ENCODE data around the gene WNT7B.

WNT7B gene

DNA sequence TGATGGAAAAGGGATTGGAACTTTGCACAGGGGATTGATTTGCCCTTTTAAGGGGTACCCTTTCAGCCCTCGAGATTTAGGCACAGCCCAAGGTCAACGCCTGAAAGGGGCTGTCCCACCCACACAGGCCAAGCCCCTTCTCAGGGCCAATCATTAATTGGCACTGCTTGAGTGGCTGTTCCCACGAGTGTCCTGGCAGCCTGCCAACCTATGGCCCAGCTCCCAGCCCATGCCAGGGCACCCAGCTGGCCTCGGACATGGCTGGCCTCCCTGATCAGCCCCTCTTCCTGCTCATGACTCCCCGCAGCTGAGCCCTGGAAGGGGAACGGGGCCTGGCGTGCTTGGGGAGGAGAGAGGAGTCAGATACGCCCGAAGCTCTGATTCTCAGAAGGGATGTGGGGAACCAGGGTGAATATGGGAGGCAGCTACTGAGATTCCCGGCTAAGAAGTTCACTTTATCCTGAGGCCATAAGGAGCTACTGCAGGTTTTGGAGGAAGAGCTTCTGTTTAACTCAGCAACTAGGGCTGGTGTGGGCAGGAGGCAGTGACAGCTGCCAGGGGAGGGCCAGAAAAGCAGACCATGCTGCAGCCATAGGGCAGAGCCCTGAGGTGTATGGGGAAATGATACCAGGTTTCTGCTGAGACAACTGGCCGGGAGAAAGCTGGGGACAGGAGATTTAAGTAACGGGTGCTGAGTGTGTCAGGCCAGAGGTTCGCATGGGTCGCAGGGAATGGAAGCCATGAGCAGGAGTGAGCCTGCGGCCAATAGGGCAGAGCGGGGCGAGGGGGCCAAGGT is 30.0 kb downstream of the WNT7B start:
- H3K9me3 ChIP-seq (ENCODE audit: insufficient read depth, low read length), result no peaks in the 10 kb centered on the region
- peaks cover 7% of the 10 kb centered on the region for H3K4me1 ChIP-seq (ENCODE audit: insufficient read depth, insufficient read length)
- DNase-seq (ENCODE audit: low read depth, low spot score), result no peak
- no peak overlapping the region for H3K9ac ChIP-seq (ENCODE audit: insufficient read length, low read depth)
- H3K4me3 ChIP-seq (ENCODE audit: insufficient read length, low read depth), result no peak overlapping the region
- TF ChIP-seq SUZ12 (IDR thresholded peaks at IDR 0.05; ENCODE audit: extremely low read depth, insufficient read depth, insufficient read length) (no peak), YY1 (IDR thresholded peaks at IDR 0.05; ENCODE audit: insufficient read depth, insufficient read length) (no peak), ZNF274 (IDR thresholded peaks at IDR 0.05; ENCODE audit: low read depth, low read length) (no peak)
- H3K27me3 ChIP-seq (ENCODE audit: insufficient read depth, insufficient read length), result no peaks in the 10 kb centered on the region
- H3K36me3 ChIP-seq (ENCODE audit: insufficient read depth, insufficient read length, low read length), result no peaks in the 10 kb centered on the region

DNA sequence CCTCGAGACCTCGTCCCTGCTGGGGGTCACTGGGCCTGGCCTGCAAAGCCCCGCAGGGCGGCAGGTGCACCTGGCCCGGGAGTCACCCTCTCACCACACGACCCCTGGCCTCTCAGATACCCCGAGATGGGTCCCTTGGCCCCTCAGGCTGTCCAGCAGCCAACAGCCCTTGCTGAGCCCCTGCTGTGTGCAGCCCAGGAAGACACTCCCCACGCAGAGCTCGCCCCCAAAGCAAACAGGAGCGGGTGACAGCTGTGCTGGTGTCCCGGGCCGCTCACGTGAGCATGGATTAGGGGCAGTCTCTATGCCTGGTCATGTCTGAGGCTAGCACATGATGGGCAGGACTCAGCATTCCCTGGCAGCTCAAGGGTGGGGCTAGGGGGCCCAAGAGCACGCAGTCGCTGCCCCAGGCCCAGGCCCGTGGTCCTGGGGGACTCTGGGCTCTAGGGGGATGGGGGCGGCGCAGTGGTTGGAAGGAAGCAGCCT is 31.3 kb downstream of the WNT7B start:
- DNase-seq (ENCODE audit: low read depth, low spot score), result no peak
- Histone ChIP-seq H3K9me3 (ENCODE audit: insufficient read depth, low read length) (no peaks in the 10 kb centered on the region), H3K4me3 (ENCODE audit: insufficient read length, low read depth) (no peak overlapping the region), H3K27me3 (ENCODE audit: insufficient read depth, insufficient read length) (no peaks in the 10 kb centered on the region), H3K36me3 (ENCODE audit: insufficient read depth, insufficient read length, low read length) (no peaks in the 10 kb centered on the region), H3K4me1 (ENCODE audit: insufficient read depth, insufficient read length) (peaks cover 9% of the 10 kb centered on the region), H3K9ac (ENCODE audit: insufficient read length, low read depth) (no peak overlapping the region)
- no peak for TF ChIP-seq SUZ12 (IDR thresholded peaks at IDR 0.05; ENCODE audit: extremely low read depth, insufficient read depth, insufficient read length)
- no peak for TF ChIP-seq YY1 (IDR thresholded peaks at IDR 0.05; ENCODE audit: insufficient read depth, insufficient read length)
- no peak for TF ChIP-seq ZNF274 (IDR thresholded peaks at IDR 0.05; ENCODE audit: low read depth, low read length)

DNA sequence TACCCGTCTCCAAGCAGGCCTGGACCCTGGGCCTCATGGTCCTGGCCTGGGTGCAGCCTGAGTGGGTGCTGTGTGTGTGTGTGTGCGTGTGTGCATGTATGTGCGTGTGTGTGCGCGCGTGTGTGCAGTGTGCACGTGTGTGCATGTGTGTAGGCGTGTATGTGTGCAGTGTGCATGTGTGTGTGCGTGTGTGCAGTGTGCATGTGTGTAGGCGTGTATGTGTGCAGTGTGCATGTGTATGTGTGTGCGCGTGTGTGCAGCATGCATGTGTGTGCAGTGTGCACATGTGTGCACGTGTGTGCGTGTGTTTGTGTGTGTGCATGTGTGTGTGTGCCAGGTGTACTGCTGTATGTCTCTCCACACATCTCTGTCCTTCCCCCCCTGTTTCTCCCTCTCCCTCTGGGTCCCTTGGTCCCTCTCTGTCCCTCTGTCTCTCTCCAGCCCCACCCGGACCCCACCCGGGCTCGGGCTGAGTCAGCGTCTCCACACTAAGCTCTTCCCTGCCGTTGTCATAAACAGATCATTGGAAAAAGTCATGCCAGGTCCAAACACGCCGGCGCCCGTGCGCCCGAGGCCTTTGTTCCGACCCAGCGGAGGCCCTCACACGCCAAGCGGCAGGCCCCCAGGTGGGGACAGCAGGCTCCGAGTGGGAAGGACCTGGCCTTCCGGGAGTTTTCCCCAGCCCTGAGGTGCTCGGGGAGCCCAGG is 34.0 kb downstream of the WNT7B start:
- H3K9me3 ChIP-seq (ENCODE audit: insufficient read depth, low read length), result no peaks in the 10 kb centered on the region
- DNase-seq (ENCODE audit: low read depth, low spot score), result no peak
- H3K9ac ChIP-seq (ENCODE audit: insufficient read length, low read depth), result no peak overlapping the region
- no peak overlapping the region for H3K4me3 ChIP-seq (ENCODE audit: insufficient read length, low read depth)
- peaks cover 6% of the 10 kb centered on the region for H3K4me1 ChIP-seq (ENCODE audit: insufficient read depth, insufficient read length)
- TF ChIP-seq SUZ12 (IDR thresholded peaks at IDR 0.05; ENCODE audit: extremely low read depth, insufficient read depth, insufficient read length), result no peak
- TF ChIP-seq YY1 (IDR thresholded peaks at IDR 0.05; ENCODE audit: insufficient read depth, insufficient read length), result no peak
- no peak for TF ChIP-seq ZNF274 (IDR thresholded peaks at IDR 0.05; ENCODE audit: low read depth, low read length)
- H3K27me3 ChIP-seq (ENCODE audit: insufficient read depth, insufficient read length), result no peaks in the 10 kb centered on the region
- no peaks in the 10 kb centered on the region for H3K36me3 ChIP-seq (ENCODE audit: insufficient read depth, insufficient read length, low read length)

DNA sequence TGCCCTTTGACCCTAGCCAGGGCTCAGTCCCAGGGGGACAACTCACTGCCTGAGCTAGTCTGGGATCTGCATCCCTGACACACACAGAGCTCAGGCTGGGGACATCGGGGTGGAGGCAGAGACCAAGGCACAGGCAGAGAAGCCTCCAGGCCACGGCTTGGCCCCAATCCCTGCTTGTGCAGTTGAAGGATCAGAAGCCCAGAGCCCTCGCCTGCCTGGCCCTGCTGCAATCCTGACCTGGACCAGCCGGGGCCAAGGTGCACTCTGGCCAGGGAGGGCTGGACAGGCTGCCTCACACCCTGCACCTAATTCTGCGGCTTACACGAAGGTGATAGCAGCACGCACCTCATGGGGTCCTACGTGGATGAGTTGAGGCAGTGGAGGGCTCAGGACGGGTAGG is 34.6 kb downstream of the WNT7B start:
- TF ChIP-seq SUZ12 (IDR thresholded peaks at IDR 0.05; ENCODE audit: extremely low read depth, insufficient read depth, insufficient read length) (no peak), YY1 (IDR thresholded peaks at IDR 0.05; ENCODE audit: insufficient read depth, insufficient read length) (no peak), ZNF274 (IDR thresholded peaks at IDR 0.05; ENCODE audit: low read depth, low read length) (no peak)
- no peak for DNase-seq (ENCODE audit: low read depth, low spot score)
- Histone ChIP-seq H3K4me3 (ENCODE audit: insufficient read length, low read depth) (no peak overlapping the region), H3K9ac (ENCODE audit: insufficient read length, low read depth) (no peak overlapping the region), H3K9me3 (ENCODE audit: insufficient read depth, low read length) (no peaks in the 10 kb centered on the region), H3K27me3 (ENCODE audit: insufficient read depth, insufficient read length) (no peaks in the 10 kb centered on the region), H3K36me3 (ENCODE audit: insufficient read depth, insufficient read length, low read length) (no peaks in the 10 kb centered on the region), H3K4me1 (ENCODE audit: insufficient read depth, insufficient read length) (peaks cover 6% of the 10 kb centered on the region)

DNA sequence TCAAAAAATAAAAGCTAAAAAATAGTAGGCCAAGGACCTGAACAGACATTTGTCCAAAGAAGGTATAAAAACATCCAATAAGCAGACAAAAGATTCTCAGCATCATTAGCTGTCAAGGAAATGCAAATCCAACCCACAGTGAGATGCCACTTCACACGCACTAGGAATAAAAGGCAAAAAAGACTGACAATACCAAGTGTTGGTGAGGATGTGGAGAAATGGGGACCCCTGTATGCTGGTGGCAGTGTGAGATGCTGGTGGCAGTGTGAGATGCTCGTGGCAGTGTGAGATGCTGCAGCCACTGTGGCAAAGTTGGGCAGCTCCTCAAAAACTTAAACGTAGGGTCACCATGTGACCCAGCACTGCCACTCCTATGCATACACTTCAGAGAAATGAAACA is 38.0 kb downstream of the WNT7B start:
- Histone ChIP-seq H3K36me3 (ENCODE audit: insufficient read depth, insufficient read length, low read length) (no peaks in the 10 kb centered on the region), H3K4me1 (ENCODE audit: insufficient read depth, insufficient read length) (peaks cover 8% of the 10 kb centered on the region), H3K9me3 (ENCODE audit: insufficient read depth, low read length) (no peaks in the 10 kb centered on the region), H3K4me3 (ENCODE audit: insufficient read length, low read depth) (no peak overlapping the region), H3K9ac (ENCODE audit: insufficient read length, low read depth) (no peak overlapping the region), H3K27me3 (ENCODE audit: insufficient read depth, insufficient read length) (no peaks in the 10 kb centered on the region)
- no peak for DNase-seq (ENCODE audit: low read depth, low spot score)
- TF ChIP-seq SUZ12 (IDR thresholded peaks at IDR 0.05; ENCODE audit: extremely low read depth, insufficient read depth, insufficient read length) (no peak), YY1 (IDR thresholded peaks at IDR 0.05; ENCODE audit: insufficient read depth, insufficient read length) (no peak), ZNF274 (IDR thresholded peaks at IDR 0.05; ENCODE audit: low read depth, low read length) (no peak)

DNA sequence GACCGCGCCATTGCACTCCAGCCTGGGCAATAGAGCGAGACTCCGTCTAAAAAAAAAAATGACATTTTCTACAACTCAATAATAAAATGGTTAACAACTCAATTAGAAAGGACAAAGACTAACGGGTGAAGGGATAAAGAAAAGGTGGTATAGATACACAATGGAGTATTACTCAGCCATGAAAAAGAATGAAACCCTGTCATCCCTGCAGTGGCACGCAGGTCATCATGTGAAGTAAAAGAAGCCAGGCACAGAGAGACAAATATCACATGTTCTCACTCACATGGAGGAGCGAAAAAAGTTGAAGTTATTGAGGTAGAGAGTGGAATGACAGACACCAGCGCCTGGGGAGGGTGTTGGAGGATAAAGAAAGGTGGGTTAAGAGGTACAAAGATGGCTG is 39.0 kb downstream of the WNT7B start:
- H3K4me1 ChIP-seq (ENCODE audit: insufficient read depth, insufficient read length), result peaks cover 8% of the 10 kb centered on the region
- H3K9me3 ChIP-seq (ENCODE audit: insufficient read depth, low read length), result no peaks in the 10 kb centered on the region
- no peak overlapping the region for H3K4me3 ChIP-seq (ENCODE audit: insufficient read length, low read depth)
- no peak for TF ChIP-seq SUZ12 (IDR thresholded peaks at IDR 0.05; ENCODE audit: extremely low read depth, insufficient read depth, insufficient read length)
- no peak for TF ChIP-seq ZNF274 (IDR thresholded peaks at IDR 0.05; ENCODE audit: low read depth, low read length)
- no peak for TF ChIP-seq YY1 (IDR thresholded peaks at IDR 0.05; ENCODE audit: insufficient read depth, insufficient read length)
- no peaks in the 10 kb centered on the region for H3K27me3 ChIP-seq (ENCODE audit: insufficient read depth, insufficient read length)
- H3K36me3 ChIP-seq (ENCODE audit: insufficient read depth, insufficient read length, low read length), result no peaks in the 10 kb centered on the region
- no peak overlapping the region for H3K9ac ChIP-seq (ENCODE audit: insufficient read length, low read depth)
- no peak for DNase-seq (ENCODE audit: low read depth, low spot score)

DNA sequence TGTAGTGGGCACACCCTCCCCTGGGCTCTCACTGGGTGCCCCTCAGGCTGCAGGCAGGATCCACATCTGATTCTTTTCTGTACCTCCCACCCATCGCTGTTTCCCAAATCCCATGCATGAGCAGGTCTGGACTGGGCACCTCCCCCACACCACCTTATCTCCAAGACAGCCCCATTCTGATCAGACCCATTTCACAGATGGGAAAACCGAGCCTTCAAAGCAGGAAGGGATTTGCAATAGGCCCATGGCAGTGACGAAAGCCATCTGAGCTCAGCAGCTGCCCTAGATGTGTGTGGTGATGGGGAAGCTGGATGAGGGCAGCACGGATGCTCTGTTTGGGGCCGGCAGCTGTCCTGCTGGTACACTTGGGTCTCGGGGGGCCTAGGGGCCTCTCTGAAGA is 41.4 kb downstream of the WNT7B start:
- no peaks in the 10 kb centered on the region for H3K36me3 ChIP-seq (ENCODE audit: insufficient read depth, insufficient read length, low read length)
- no peaks in the 10 kb centered on the region for H3K27me3 ChIP-seq (ENCODE audit: insufficient read depth, insufficient read length)
- H3K9me3 ChIP-seq (ENCODE audit: insufficient read depth, low read length), result no peaks in the 10 kb centered on the region
- H3K4me3 ChIP-seq (ENCODE audit: insufficient read length, low read depth), result no peak overlapping the region
- no peak for DNase-seq (ENCODE audit: low read depth, low spot score)
- TF ChIP-seq ZNF274 (IDR thresholded peaks at IDR 0.05; ENCODE audit: low read depth, low read length) (no peak), SUZ12 (IDR thresholded peaks at IDR 0.05; ENCODE audit: extremely low read depth, insufficient read depth, insufficient read length) (no peak), YY1 (IDR thresholded peaks at IDR 0.05; ENCODE audit: insufficient read depth, insufficient read length) (no peak)
- H3K4me1 ChIP-seq (ENCODE audit: insufficient read depth, insufficient read length), result peaks cover 9% of the 10 kb centered on the region
- no peak overlapping the region for H3K9ac ChIP-seq (ENCODE audit: insufficient read length, low read depth)

Measured in NT2/D1 (cell line).